Endothelial cell (in vitro differentiated cells): ENCODE results near the gene MITF. TPM values are rescaled to one million over a fixed set of nuclear protein-coding genes. Genes with fewer than 3 reads are reported as not detected.

Experiments used
- DNase-seq: peaks from one replicate; pipeline ENCODE4 v3.0.0; 2021; ENCODE audit warnings: low spot score
- H3K27ac Mint-ChIP-seq: one replicate; pipeline ENCODE4 v1.8.0; 2021; ENCODE audit warnings: mixed read lengths, inconsistent platforms; ENCODE audit not compliant: unreplicated experiment
- H3K27me3 Mint-ChIP-seq: one replicate; pipeline ENCODE4 v1.8.0; 2021; ENCODE audit warnings: mild to moderate bottlenecking, moderate library complexity, mixed read lengths, inconsistent platforms; ENCODE audit not compliant: unreplicated experiment
- H3K36me3 Mint-ChIP-seq: one replicate; pipeline ENCODE4 v1.8.0; 2021; ENCODE audit warnings: mild to moderate bottlenecking, low read depth, mixed read lengths, inconsistent platforms; ENCODE audit not compliant: unreplicated experiment
- H3K4me1 Mint-ChIP-seq: one replicate; pipeline ENCODE4 v1.8.0; 2021; ENCODE audit warnings: mild to moderate bottlenecking, mixed read lengths, inconsistent platforms; ENCODE audit not compliant: unreplicated experiment
- H3K4me3 Mint-ChIP-seq: one replicate; pipeline ENCODE4 v1.8.0; 2021; ENCODE audit warnings: mild to moderate bottlenecking, mixed read lengths, inconsistent platforms; ENCODE audit not compliant: unreplicated experiment
- H3K9me3 Mint-ChIP-seq: one replicate; pipeline ENCODE4 v1.8.0; 2021; ENCODE audit warnings: mixed read lengths, inconsistent platforms; ENCODE audit not compliant: unreplicated experiment
- total RNA-seq: library from RNA; stranded (reverse); fragmentation: NEBNext Ultra II Directional; extraction: Animal tissue kit (Norgen Biotek cat#: 25700); gene quantifications from one replicate; pipeline ENCODE4 v1.2.1, GENCODE V29; 2021; ENCODE audit not compliant: unreplicated experiment
- TF ChIP-seq, protein P1 (sequence below): fragments of 200-600 bp; sonication (generic); IDR thresholded peaks from one replicate; pipeline ENCODE4 v1.5.0; 2021; ENCODE audit warnings: antibody characterized with exemption; ENCODE audit not compliant: unreplicated experiment

Gene MITF
- total RNA-seq, 1 donor from 2014 or later: 1.7 TPM

DNA sequence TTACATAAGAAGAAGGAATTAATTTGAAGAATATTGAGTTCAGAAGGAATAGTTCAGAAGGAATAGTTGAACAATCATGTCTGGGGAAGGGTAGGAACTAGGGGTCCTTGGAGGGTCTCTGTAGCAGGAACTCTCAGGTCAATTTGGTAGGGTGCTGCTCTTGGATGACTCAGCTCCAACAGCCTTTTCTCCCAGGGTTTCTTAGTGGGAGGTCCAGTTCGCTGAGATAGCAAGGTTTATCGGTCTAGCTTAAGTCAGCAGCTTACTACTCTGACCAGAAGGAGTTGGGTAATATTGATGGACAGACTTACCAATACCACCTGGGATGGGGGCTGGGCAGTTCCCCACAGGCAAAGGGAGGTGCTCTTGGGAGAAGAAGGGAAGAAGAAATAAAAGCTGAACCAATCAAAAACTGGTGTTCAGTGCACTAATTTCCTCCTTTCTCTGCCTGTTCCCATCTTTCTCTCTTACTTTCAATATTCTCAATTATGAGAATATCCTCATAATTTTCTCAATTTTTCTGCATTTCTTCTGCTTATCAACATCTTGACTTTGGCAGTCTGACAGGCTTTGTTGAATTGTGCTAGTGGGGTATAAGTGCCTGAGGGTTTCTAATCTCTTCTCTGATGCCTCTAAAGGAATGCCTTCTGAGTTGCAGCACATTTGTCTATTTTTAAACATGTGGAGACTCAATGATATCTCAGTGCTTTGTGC, 14.4 kb upstream of the MITF start:
- Mint-ChIP-seq H3K27ac (no peak overlapping the region), H3K36me3 (no peaks in the 10 kb centered on the region), H3K27me3 (peaks cover 4% of the 10 kb centered on the region), H3K9me3 (no peaks in the 10 kb centered on the region), H3K4me1 (peaks cover 11% of the 10 kb centered on the region), H3K4me3 (no peak overlapping the region)
- DNase-seq: no peak
- TF ChIP-seq, protein P1, sequence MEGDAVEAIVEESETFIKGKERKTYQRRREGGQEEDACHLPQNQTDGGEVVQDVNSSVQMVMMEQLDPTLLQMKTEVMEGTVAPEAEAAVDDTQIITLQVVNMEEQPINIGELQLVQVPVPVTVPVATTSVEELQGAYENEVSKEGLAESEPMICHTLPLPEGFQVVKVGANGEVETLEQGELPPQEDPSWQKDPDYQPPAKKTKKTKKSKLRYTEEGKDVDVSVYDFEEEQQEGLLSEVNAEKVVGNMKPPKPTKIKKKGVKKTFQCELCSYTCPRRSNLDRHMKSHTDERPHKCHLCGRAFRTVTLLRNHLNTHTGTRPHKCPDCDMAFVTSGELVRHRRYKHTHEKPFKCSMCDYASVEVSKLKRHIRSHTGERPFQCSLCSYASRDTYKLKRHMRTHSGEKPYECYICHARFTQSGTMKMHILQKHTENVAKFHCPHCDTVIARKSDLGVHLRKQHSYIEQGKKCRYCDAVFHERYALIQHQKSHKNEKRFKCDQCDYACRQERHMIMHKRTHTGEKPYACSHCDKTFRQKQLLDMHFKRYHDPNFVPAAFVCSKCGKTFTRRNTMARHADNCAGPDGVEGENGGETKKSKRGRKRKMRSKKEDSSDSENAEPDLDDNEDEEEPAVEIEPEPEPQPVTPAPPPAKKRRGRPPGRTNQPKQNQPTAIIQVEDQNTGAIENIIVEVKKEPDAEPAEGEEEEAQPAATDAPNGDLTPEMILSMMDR: no peak

DNA sequence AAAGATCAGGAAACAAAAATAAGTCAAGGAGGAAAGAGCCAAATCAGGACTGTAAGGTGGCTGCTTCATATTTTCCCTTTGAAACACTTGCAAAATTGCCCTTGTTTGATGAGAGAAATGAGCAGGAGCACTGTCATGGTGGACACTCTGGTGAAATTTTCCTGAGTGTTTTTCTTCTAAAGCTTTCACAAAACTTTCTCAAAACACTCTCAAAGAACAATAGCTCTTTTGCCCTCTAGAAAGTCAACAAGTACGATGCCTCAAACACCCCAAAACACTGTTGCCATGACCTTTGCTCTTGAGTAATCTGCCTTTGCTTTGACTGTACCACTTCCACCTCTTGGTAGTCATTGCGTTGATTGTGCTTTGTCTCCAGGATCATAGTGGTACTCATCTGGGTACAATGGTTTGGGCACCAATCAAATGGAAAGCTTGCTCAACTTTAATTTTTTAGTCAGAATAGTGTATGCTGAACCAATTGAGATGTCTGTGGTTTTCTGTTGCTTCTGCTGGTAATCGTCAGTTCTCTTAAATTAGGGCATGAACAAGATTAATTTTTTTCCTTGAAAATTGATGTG, 13.2 kb upstream of the MITF start:
- Mint-ChIP-seq H3K27me3 (peaks cover 2% of the 10 kb centered on the region), H3K4me1 (no peaks in the 10 kb centered on the region), H3K27ac (no peak overlapping the region), H3K4me3 (no peak overlapping the region), H3K36me3 (no peaks in the 10 kb centered on the region), H3K9me3 (no peaks in the 10 kb centered on the region)
- TF ChIP-seq, protein P1: no peak
- DNase-seq: no peak

DNA sequence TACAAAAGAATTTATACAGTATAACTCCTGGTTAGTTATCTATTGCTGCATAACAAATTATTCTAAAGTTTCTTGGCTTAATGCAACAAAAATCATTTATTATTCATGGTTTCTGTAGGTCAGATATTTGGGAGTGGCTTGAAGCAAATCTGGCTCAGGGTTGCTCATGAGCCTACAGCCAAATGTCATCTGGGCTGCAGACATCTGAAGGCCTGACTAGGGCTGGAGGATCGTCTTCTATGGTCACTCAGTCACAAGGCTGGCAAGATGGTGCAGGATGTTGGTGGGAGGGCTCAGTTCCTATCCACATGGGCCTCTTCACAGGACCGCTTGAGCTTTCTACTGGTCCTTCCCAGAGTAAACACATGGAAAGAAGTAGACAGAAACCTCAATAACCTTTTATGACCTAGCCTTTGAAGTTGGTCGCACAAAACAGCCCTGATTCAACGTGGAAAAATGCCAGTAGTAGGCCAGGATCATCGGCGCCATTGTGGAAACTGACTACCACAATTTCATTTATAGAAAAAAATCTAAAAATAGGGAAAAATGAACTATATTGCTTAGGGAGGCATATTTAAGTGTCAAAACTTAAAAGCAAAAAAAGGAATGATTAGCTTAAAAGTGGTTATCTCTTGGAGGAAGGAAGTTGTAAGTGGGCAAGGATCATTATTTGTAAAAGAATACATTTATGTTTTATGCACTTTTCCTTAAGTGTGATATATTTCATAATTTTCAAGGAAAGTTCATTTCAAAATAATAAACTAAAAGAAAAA, 9.9 kb upstream of the MITF start:
- Mint-ChIP-seq H3K27me3 (no peaks in the 10 kb centered on the region), H3K9me3 (no peaks in the 10 kb centered on the region), H3K4me3 (no peak overlapping the region), H3K36me3 (no peaks in the 10 kb centered on the region), H3K27ac (no peak overlapping the region), H3K4me1 (peaks cover 14% of the 10 kb centered on the region)
- DNase-seq: no peak
- TF ChIP-seq, protein P1: no peak

DNA sequence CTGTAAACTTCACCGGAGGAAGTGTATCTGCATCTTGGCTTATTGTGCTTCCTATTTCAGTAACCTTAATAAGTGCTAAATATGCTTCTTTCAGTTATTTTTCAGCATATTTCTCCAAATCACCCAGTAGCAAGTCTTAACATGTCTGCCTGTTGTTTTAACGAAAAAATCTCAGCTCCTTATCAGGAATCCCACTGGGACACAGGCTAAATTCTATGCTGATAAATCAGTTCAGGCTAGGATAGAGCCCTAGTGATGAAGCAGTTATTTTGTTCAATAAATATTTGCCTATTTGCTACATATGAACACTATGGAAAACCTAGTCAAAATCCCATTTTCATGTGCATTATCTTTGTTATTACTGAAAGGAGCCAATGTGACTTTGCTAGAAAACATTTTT, 8.2 kb upstream of the MITF start:
- H3K9me3 Mint-ChIP-seq: no peaks in the 10 kb centered on the region
- no peak overlapping the region for H3K27ac Mint-ChIP-seq
- TF ChIP-seq, protein P1: no peak
- DNase-seq: no peak
- no peaks in the 10 kb centered on the region for H3K36me3 Mint-ChIP-seq
- H3K27me3 Mint-ChIP-seq: no peaks in the 10 kb centered on the region
- H3K4me3 Mint-ChIP-seq: no peak overlapping the region
- H3K4me1 Mint-ChIP-seq: peaks cover 16% of the 10 kb centered on the region

DNA sequence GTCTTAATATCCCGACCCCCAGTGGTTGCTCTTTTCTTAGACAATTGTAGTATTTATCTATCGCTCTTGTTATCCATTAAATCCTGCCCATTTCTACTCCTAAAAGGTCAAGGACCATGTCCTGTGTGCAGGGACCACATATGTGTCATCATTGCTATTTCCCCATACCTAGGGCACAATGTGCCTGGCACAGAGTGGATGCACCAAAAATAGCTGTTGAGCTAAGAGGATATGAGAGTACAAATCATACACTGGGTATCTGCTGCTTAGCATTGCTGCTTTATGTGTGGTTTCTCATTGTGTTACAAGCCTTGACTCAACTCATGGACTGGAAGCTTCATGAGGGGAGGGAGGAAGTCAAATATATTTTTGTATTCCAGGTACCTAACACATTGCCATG, 3.4 kb upstream of the MITF start:
- no peak for DNase-seq
- Mint-ChIP-seq H3K9me3 (no peaks in the 10 kb centered on the region), H3K36me3 (no peaks in the 10 kb centered on the region), H3K27me3 (peaks cover 7% of the 10 kb centered on the region), H3K27ac (no peak overlapping the region), H3K4me1 (peaks cover 29% of the 10 kb centered on the region), H3K4me3 (no peak overlapping the region)
- TF ChIP-seq, protein P1: no peak
